NCI-H69 (cell line): ENCODE data around the gene VIPR2.
"Not testable (repeated sequence)": the region's sequence is repeated elsewhere in the genome, so short reads cannot be mapped to it uniquely, and the experiment has no call there.

Source experiments
- DNase-seq: peaks from one replicate; lab custom pipeline; 2025; lab: John Stamatoyannopoulos, UW

The VIPR2 gene

GRCh38 chr7:159104188-159104920, 40.3 kb downstream of the VIPR2 start:
- no peak for DNase-seq

GRCh38 chr7:159103382-159104187, 41.1 kb downstream of the VIPR2 start:
- DNase-seq = no peak

DNA sequence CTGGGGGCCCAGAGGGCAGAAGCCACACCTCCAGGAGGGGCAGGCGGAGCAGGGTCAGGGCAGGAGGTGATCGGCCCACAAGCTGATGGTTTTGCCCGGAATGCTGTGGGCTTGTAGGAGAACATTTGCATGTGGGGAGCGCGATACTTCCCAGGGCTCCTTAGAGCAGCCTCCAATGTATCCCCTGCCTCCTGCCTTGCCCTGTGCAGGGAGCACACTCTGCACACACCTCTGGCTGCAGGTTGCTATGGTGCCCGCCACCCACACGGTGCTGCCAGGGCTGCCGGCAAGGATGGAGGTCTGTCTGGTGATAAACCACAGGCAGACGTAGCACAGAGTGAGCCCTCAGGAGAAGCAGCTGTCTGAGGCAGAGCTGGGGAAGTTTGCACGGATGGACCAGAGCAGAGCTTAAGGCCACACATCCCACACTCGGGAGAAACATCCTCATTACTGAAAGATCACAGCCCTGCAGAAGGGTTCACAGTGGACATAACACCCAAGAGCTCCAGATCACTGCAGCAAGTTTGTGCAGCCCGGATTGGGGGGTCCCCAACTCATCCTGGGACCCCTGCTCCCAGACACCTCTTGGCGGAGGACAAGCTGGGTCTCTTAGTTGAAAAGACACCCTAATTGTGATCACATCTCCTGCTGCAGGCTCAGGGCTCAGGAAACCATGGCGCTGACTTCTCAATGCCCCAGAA, 41.8 kb downstream of the VIPR2 start:
- no peak for DNase-seq

DNA sequence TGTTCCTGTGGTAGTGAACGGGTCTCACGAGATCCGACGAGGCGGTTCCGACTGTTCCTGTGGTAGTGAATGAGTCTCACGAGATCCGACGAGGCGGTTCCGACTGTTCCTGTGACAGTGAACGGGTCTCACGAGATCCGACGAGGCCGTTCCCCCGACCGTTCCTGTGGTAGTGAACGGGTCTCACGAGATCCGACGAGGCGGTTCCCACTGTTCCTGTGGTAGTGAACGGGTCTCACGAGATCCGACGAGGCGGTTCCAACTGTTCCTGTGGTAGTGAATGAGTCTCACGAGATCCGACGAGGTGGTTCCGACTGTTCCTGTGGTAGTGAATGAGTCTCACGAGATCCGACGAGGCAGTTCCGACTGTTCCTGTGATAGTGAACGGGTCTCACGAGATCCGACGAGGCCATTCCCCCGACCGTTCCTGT, 43.0 kb downstream of the VIPR2 start:
- DNase-seq = not testable (repeated sequence)

DNA sequence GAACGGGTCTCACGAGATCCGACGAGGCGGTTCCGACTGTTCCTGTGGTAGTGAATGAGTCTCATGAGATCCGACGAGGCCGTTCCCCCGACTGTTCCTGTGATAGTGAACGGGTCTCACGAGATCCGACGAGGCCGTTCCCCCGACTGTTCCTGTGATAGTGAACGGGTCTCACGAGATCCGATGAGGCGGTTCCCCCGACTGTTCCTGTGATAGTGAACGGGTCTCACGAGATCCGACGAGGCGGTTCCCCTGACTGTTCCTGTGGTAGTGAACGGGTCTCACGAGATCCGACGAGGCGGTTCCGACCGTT, 43.6 kb downstream of the VIPR2 start:
- DNase-seq = not testable (repeated sequence)

DNA sequence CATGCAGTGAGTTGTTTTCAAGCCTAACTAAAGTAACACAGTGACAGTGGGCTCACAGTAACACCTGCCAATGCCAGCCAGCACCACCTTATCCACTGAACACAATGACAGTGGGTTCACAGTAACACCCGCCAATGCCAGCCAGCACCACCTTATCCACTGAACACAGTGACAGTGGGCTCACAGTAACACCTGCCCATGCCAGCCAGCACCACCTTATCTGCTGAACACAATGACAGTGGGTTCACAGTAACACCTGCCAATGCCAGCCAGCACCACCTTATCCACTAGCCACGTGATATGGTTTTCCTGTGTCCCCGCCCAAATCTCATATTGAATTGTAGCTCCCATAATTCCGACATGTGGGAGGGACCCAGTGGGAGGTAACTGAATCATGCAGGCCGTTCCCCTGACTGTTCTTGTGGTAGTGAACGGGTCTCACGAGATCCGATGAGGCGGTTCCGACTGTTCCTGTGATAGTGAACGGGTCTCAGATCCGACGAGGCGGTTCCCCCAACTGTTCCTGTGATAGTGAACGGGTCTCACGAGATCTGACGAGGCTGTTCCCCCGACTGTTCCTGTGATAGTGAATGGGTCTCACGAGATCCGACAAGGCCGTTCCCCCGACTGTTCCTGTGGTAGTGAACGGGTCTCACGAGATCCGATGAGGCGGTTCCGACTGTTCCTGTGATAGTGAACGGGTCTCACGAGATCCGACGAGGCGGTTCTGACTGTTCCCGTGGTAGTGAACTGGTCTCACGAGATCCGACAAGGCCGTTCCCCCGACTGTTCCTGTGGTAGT, 44.2 kb downstream of the VIPR2 start:
- DNase-seq = not testable (repeated sequence)

- no peak for DNase-seq
Measured at GRCh38 chr7:159099711-159100231, 44.9 kb downstream of the VIPR2 start.

GRCh38 chr7:159098811-159099655, 45.6 kb downstream of the VIPR2 start:
- no peak for DNase-seq

DNA sequence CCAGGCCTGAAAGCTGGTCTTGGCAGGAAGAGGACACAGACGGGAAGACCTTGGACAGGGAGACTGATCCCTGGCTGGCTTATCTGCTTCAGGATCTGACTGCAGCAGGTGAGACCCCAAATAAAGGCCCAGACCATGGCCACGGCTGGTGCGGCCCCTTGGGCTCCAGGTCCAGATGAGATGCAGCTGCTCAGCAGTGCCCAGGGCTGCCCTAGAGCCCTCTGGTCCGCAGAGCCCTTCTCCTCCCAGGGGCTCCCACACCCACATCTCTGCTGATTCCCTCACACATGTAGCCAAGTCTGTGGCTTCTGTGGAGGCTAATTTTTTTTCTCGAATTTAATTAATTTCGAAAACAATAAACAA, 46.3 kb downstream of the VIPR2 start:
- no peak for DNase-seq

- DNase-seq = no peak
Measured at GRCh38 chr7:159097661-159098423, 46.8 kb downstream of the VIPR2 start.

GRCh38 chr7:159096736-159097581, 47.7 kb downstream of the VIPR2 start:
- DNase-seq = no peak

GRCh38 chr7:159095979-159096411, 48.7 kb downstream of the VIPR2 start:
- DNase-seq = no peak

GRCh38 chr7:159094919-159095915, 49.5 kb downstream of the VIPR2 start:
- DNase-seq = no peak

GRCh38 chr7:159094023-159094740, 50.5 kb downstream of the VIPR2 start:
- DNase-seq = peak; percentile 83

- no peak for DNase-seq
Measured at GRCh38 chr7:159093351-159093971, 51.2 kb downstream of the VIPR2 start.

DNA sequence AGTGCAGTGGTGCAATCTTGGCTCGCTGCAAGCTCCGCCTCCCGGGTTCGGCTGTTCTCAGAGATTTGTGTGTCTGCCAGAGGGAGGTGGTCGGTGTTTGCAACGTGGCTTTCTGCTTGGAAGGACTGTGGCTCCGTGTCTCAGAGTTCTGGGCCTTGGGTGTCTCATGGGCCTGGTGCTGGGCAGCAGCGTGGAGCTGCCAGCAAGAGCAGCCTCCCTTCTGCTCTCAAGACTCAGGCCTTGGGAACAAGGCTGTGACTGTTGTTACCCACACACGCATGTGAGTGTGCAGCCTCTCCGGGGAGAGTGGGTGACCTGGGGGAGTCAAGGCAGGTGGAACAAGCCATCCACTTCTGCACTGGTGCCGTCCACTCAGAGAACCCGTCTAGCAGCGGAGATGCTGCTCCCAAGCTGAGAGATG, 52.0 kb downstream of the VIPR2 start:
- no peak for DNase-seq
